Spleen (tissue), 7 donors: ENCODE data around the gene GRIA4.

ENCODE experiments used
- POLR2A ChIP-seq, 3 donors: fragments of 450-650 bp; IDR thresholded peaks; one replicate each; pipeline ENCODE4 v1.5.1; 2017; ENCODE audit warnings: antibody characterized with exemption in 3 of 3, mild to moderate bottlenecking in 1 of 3
- TF ChIP-seq, protein P1 (sequence below), 11 experiments: fragments of 200-600 bp in 7 of 11; fragments of 450-650 bp in 4 of 11; sonication (generic) in 4 of 11; IDR thresholded peaks in 8 of 11; conservative IDR thresholded peaks in 3 of 11; 1 replicate in 7 of 11; 2 replicates in 4 of 11; pipeline versions ENCODE4 v1.4.0 to v1.8.0; 2016 to 2021; ENCODE audit warnings: antibody characterized with exemption in 11 of 11, inconsistent platforms in 4 of 11, mild to moderate bottlenecking in 1 of 11
- donor health status: DM: no; HTN: no; CAD: no; lungs with moderate emphysema.
- donor health status: DM: no; HTN: no; CAD: no.
- donor health status: DM: no; HTN: no; CAD: no.

DNA sequence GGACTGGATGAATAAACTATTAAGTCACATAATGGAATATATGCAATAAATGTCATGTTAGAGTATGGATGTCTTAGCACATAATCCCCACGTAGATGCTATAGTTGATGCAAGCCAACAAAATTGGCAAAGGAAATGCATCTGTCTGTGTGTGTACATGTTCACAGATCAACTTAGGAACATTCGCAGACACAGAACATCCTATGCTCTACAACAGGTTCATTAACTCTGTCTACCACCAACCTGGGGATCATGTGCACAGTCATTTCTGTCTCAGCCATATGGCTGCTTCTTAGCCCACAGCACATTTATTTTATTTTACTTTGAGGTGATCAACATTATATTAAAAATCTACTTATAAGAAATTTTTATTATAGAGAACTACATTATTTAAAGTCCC lies 407.2 kb downstream of the GRIA4 start:
- no peak for TF ChIP-seq POLR2A (IDR thresholded peaks at IDR 0.05)
- TF ChIP-seq, protein P1, sequence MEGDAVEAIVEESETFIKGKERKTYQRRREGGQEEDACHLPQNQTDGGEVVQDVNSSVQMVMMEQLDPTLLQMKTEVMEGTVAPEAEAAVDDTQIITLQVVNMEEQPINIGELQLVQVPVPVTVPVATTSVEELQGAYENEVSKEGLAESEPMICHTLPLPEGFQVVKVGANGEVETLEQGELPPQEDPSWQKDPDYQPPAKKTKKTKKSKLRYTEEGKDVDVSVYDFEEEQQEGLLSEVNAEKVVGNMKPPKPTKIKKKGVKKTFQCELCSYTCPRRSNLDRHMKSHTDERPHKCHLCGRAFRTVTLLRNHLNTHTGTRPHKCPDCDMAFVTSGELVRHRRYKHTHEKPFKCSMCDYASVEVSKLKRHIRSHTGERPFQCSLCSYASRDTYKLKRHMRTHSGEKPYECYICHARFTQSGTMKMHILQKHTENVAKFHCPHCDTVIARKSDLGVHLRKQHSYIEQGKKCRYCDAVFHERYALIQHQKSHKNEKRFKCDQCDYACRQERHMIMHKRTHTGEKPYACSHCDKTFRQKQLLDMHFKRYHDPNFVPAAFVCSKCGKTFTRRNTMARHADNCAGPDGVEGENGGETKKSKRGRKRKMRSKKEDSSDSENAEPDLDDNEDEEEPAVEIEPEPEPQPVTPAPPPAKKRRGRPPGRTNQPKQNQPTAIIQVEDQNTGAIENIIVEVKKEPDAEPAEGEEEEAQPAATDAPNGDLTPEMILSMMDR (IDR thresholded peaks at IDR 0.05 in 8 of 11, conservative IDR thresholded peaks at IDR 0.05 in 3 of 11) = no peak
